GM12873 (cell line): ENCODE data around the gene SPATS1.
A peak's percentile ranks its signal among the peaks of the same experiment; 100 is the strongest.

Source experiments
- TF ChIP-seq, protein P1 (sequence below): IDR thresholded peaks from 2 replicates; pipeline ENCODE4 v1.5.1; 2012; ENCODE audit warnings: low read depth, mild to moderate bottlenecking, moderate library complexity, low read length, control low read depth; ENCODE audit not compliant: insufficient read depth; ENCODE audit errors: missing control alignments

SPATS1 gene

GRCh38 chr6:44329858-44330257 is 12.6 kb upstream of the SPATS1 start:
- TF ChIP-seq, protein P1, sequence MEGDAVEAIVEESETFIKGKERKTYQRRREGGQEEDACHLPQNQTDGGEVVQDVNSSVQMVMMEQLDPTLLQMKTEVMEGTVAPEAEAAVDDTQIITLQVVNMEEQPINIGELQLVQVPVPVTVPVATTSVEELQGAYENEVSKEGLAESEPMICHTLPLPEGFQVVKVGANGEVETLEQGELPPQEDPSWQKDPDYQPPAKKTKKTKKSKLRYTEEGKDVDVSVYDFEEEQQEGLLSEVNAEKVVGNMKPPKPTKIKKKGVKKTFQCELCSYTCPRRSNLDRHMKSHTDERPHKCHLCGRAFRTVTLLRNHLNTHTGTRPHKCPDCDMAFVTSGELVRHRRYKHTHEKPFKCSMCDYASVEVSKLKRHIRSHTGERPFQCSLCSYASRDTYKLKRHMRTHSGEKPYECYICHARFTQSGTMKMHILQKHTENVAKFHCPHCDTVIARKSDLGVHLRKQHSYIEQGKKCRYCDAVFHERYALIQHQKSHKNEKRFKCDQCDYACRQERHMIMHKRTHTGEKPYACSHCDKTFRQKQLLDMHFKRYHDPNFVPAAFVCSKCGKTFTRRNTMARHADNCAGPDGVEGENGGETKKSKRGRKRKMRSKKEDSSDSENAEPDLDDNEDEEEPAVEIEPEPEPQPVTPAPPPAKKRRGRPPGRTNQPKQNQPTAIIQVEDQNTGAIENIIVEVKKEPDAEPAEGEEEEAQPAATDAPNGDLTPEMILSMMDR, result no peak

- TF ChIP-seq, protein P1, result no peak
Measured at GRCh38 chr6:44332585-44332984, 9.9 kb upstream of the SPATS1 start.

GRCh38 chr6:44333273-44333919 is 9.1 kb upstream of the SPATS1 start:
- TF ChIP-seq, protein P1, result no peak

GRCh38 chr6:44333942-44334341 is 8.5 kb upstream of the SPATS1 start:
- TF ChIP-seq, protein P1, result no peak

DNA sequence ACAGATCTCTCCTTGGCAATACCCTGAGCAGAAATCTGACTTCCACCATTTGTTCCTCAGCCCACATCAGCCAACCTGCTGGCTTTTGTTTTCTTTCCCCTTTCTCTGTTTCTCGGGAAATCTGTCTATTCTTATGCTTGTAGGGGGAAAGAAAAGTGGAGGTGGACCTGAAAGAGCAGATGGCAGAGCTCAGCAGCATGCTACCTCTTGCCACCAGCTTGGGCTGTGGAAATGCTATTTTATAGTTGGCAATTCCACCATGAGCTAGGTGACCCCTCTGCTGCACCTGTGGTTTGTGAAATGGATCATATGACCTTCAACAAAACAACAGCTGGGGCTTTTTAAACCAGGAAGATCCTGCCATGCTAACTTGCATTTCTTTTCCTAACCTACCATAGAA is 6.8 kb upstream of the SPATS1 start:
- TF ChIP-seq, protein P1, result no peak

- TF ChIP-seq, protein P1, result peak; percentile 78
Measured at GRCh38 chr6:44338228-44339122, 4.0 kb upstream of the SPATS1 start.

DNA sequence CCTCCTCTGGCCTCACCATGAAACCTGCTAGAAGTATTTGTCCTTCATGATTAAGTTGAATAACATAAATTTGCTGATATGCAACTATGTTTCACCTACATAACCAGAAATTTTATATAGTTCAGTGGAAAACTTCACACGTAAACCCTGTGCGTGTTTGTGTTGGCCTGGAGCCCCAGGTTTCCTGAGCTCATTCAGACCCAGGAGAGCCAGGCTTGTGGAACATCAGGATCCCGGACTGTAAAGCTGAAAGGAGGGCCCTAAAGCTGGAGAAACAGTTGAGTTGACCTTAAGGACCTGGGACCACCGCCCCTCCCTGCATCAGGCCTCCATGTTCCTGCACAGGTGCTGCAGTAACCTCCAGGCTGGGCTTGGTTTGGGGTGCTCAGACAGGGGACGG is 3.1 kb upstream of the SPATS1 start:
- TF ChIP-seq, protein P1, result no peak
